ENCODE data around the gene MARK3.

MARK3 gene

DNA sequence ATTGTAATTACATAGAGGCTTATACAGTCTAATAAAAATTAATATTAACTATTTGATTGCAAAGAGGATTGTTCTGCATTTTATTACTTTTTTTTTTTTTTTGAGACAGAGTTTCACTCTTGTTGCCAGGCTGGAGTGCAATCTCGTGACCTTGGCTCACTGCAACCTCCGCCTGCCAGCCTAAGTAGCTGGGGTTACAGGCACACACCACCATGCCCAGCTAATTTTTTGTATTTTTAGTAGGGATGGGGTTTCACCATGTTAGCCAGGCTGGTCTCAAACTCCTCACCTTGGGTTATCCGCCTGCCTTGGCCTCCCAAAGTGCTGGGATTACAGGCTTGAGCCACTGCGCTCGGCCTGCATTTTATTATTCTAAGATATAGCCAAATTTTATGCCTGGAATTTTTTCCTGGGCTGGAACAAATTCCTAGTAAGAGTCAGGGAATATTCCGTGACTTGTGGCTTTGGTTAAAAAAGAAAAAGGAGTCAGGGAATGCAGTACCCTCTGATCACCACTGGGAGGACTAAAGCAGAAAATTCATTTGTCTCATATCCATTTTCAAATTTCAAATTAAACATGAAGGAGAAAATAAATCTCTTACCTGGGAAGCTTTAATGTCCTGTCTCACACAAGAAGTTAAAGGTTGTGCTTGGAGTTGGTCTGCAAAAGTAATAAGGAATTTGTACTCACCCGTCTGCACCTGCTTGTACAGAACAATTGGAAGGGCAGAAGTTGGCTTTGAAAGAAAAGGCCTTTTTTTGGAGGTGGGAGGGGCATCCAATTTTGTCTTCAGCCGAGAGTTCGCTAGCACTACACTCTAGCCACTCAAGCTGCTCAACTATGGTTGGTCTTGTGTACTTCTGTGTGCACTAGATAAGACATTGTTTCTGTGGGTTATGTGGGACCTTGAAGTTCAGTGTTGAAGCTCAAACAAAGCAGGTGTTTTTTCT lies 8.7 kb downstream of the MARK3 start:
- DNase-seq (ENCODE audit: low read depth, low spot score), result no peak

- no peak for DNase-seq (ENCODE audit: low read depth, low spot score)
Observed at GRCh38 chr14:103395244-103395643, 10.0 kb downstream of the MARK3 start.

DNA sequence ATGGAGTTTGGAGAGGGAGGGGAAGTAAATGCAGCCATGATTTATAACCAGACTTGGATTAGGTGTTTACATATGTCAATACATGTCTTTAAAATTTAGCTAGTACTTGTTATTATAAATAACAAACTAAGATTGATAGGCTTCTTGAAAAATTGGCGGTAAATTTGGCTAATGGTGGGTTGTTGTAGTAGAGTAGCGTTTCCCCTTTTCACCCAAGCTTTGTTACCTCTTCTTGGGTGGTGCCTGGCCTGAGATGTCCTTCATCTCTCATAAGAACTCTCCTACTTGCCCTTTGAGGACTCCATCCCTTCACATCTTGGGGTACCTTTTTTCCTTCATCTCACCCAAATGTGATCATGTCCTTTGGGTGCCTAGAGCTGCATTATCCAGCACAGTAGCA lies 11.2 kb downstream of the MARK3 start:
- no peak for DNase-seq (ENCODE audit: low read depth, low spot score)

DNA sequence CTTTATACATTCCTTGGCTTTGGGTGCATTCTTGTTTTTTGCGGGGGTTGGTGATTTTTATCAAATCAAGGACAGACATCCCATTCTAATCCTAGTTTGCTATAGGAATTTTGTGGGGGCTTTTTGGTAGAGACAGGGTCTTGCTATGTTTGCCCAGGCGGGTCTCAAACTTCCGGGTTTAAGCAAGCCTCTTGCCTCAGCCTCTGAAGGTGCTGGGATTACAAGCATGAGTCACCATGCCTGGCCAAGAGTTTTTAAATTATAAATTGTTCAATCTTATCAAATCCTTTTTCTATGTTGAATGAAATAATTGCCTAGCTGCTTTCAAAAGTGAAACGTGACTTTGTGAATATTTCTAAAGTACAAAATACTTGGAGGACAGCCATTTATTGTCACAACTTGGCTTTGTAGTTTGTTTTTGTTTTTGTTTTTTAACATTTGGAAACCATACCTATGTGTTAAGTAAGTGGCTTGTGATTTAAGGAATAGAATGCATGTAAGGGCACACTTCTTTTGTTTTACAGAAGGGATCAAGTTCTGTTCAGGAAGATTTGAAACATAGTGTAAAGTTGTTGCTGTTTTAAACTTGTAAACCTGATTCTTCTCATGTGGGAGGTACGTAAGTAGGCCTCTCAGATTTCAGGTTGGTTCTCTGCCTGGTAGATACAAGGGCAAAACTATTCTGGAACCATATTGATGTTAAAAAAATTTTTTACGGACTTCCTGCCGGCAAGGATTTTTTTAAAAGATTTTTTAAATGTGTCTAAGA lies 13.4 kb downstream of the MARK3 start:
- DNase-seq (ENCODE audit: low read depth, low spot score), result no peak

DNA sequence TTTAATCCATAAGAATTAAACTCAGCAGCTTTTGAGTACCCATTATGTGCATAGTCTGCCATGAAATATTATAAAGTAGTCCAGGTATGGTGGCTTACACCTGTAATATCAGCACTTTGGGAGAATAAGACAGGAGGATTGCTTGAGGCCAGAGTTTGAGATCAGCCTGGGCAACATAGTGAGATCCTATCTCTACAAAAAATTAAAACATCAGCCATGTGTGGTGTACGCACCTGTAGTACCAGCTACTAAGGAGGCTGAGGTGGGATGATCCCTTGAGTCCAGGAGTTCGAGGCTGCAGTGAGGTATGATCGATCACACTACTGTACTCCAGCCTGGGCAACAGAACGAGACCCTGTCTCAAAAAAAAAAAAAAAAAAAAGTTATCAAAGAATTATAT lies 15.3 kb downstream of the MARK3 start:
- no peak for DNase-seq (ENCODE audit: low read depth, low spot score)

DNA sequence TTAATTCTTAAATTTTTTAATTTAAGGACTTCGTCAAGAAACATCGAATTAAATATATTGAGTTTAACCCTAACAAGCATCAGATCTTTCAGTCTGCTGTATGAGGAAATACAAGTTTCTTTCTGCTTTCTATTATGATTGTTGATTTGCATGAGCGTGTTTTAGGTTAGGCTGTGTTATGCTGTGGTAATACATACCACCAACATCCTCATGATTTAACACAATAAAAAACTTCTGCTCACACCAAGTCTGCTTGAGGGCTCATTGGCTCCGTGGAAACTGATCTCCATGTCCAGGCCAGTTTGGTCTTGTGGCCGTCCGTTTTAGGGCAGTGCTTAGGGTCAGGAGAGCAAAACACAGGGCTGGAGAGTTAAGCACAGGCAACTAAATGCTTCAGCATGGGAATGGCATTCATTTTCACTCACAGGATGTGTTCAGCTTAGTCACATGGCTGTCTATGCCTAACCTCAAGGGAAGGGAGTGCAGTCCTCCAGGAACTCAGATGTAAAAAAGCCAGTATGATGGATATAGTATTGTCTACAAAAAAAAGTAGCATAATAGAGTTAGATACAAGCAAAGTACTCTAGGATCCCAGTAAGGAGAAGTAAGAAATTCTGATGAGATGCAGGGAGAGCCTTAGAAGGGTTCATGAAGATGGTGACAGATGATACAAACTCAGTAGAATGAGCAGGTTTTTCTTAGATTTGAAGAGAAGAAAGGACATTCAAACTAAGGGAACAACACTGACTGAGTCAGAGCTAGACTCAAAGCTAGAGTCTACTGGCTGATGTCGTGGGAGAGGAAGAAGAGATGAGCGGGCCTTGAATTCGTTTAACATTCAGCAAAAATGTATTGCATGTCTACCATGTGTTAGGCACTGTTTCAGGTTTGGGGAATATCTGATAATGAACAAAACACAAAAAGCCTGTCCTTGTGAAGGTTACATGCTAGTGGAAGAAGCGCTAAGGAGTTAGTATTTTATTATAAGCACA lies 16.3 kb downstream of the MARK3 start:
- DNase-seq (ENCODE audit: low read depth, low spot score), result no peak

GRCh38 chr14:103402695-103403094 lies 17.5 kb downstream of the MARK3 start:
- DNase-seq (ENCODE audit: low read depth, low spot score), result no peak

DNA sequence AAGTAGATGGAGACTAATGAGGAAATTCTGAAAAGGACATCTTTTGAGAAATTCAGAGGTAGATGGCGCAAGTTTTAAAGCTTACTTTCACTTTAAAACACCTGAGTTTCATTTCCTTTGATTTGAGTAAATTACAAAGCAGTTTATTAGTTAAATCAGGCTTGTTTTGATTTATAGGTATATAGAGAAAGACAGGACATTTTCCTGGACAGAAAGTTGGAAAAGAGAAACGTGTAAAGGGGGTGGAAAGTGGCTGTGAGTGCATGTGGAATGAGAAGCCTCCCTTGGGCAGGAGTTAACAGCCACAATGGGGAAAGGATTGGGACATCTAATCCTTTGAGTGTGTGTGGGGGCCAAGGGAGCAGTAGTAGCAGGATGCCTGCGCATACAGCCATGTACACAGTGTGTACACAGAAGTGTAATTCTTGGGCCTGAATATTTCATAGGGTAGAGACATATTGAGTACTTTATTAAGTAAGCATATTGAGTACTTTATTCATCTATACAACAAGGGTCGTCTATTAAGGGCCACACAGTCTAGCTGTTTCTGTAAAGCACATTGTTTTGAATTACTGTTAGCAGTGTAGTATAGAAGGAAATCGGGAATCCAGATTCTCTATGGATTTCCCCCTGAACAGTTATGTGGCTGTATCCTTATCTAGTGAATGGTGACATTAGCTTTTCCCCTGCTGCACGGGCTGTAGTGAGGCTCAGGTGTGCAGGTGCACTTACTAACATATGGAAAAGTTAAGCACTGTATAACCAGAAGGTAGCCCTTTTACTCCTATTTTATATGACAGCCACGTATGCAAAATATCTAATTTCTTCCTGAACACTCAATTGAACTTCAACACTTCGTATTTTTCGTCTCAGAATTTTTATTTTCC lies 19.1 kb downstream of the MARK3 start:
- no peak for DNase-seq (ENCODE audit: low read depth, low spot score)

DNA sequence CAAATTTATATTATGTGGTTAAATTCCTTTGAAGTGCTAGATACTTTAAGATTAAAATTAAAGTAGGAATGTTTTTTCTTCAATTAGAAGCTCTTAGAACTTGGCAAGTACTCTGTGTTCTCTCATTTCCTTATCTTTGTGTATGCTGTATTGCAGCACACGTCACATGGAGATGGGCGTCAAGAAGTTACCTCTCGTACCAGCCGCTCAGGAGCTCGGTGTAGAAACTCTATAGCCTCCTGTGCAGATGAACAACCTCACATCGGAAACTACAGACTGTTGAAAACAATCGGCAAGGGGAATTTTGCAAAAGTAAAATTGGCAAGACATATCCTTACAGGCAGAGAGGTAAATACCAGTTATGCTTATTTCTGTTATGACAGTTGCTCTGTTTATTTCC lies 19.7 kb downstream of the MARK3 start:
- DNase-seq (ENCODE audit: low read depth, low spot score), result no peak

DNA sequence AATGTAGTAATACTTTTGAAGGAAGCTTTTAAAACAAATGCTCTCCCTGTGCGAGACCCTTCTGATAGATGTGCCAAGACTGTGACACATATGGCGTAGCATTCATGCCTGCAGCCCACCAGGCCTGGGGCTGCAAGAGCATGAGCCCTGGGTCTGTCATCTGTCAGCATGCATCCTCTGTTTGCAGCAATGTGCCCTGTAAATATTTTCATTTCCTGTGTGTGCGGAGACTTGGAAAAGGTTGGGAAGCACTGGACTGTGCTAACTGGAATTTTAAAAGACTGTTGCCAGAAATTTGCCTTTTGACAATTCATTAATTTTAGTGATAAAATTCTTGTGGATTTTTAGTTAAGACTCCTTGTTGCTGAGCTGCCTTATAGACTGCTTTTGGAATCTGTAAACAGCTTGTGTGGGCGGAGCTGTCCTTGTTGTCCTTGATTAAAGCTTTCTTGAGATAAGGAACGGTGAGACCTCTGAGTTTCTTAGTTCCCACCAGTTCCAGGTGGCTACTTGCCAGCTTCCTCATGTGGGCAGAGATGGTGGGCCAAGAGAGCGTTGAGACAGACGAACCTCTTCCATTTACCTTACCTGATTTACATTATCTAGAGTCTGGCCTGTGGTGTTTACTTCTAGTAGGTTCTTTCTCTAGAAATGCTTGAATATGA lies 23.4 kb downstream of the MARK3 start:
- no peak for DNase-seq (ENCODE audit: low read depth, low spot score)

DNA sequence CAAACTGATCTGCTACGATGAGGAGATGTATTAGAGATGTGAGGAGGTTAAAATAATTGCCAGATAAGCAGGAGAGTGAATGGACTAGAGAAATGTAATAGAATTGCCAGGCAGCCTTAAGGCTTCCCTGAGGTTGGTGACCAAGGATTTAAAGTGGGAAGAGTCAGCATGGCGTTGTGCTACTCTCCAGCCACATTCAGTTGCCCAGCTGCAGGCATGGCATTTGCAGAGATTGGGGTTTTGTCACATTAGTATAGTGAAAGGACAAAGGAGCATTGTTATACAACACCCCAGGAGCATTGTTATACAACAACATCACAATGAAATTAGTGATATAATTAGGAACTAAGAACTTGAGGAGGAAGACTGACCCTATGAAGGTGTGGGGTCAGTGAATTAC lies 31.7 kb downstream of the MARK3 start:
- no peak for DNase-seq (ENCODE audit: low read depth, low spot score)

DNA sequence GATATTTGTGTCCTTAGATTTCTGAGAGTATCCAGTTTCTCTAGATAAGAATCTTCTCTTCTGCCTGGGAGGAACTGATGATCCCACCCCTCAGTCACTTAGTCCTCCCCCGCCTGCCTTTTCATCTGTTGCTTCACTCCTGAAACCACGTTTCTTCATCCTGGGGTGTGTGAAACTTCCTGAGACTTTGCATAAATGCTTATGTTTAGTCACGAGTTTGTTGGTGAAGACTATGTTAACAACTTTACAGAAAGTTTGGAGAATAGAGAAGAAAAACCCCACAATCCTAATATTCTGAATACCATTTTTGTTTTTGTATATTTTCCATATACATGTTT lies 33.2 kb downstream of the MARK3 start:
- DNase-seq (ENCODE audit: low read depth, low spot score), result no peak

- no peak for DNase-seq (ENCODE audit: low read depth, low spot score)
Observed at GRCh38 chr14:103421556-103421955, 36.3 kb downstream of the MARK3 start.

DNA sequence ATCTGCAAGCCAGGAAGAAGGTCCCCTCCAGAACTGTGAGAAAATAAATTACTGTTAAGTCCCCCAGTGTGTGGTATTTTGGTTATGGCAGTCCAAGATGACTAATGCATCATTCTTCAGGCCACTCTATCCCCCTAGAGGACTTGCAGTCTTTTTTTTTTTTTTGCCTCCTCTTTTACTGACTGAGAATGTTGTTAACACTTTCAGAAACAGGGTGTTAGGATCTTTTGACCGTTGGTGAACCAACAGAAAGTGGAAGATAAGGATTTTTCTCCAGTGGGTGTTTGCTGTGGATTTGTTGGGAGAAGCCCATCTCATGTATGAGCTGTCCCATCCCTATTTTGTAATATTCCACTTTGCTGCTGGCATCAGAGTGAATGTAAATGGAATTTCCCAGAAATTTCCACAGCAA lies 37.8 kb downstream of the MARK3 start:
- no peak for DNase-seq (ENCODE audit: low read depth, low spot score)

- no peak for DNase-seq (ENCODE audit: low read depth, low spot score)
Observed at GRCh38 chr14:103427485-103428443, 42.5 kb downstream of the MARK3 start.

- no peak for DNase-seq (ENCODE audit: low read depth, low spot score)
Observed at GRCh38 chr14:103428723-103429556, 43.7 kb downstream of the MARK3 start.

GRCh38 chr14:103430358-103430757 lies 45.1 kb downstream of the MARK3 start:
- DNase-seq (ENCODE audit: low read depth, low spot score), result no peak

DNA sequence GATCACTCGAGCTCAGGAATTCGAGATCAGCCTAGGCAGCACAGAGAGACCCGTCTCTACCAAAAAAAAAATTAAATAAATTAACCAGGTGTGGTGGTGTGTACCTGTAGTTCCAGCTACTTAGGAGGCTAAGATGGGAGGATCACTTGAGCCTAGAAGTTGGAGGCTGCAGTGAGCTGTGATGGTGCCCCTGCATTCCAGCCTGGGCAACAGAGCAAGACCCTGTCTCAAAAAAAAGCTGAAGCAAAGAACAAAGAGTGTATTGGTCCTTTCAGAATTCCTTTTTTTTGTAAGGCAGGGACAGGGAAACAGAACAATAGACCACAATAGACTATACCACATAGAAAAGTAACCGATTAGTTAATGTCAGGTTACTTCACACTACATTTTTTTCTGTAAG lies 47.4 kb downstream of the MARK3 start:
- DNase-seq (ENCODE audit: low read depth, low spot score), result no peak
